Posterior cingulate gyrus (tissue), 11 donors: ENCODE results near the gene CCDC107.

ENCODE experiments used
- DNase-seq, 10 donors: peaks; one replicate each; pipeline versions ENCODE4 v3.0.0 to v3.0.0-alpha.2; 2020 to 2021; ENCODE audit warnings: mixed read lengths in 3 of 10
- intact Hi-C: fragments of 100-400 bp; cut with DNase I; formaldehyde crosslinking; loops from one replicate; pipeline ENCODE4 v1.15.1; 2023

The CCDC107 gene

GRCh38 chr9:35656831-35657545 is 1.1 kb upstream of the CCDC107 start:
- DNase-seq = peak in 2 of 10 donors; percentile 28 to 32
- intact Hi-C loops = loop anchor here (2.0 to 10.0 kb wide), 4 partner anchors 40 to 162 kb away; partner anchors contain the start of genes CREB3, RUSC2, SPAG8 and TLN1

GRCh38 chr9:35657546-35658136 is 451 bp upstream of the CCDC107 start, which contains the start of gene RMRP:
TSS of gene RMRP (minus strand) at chr9:35658019.
- intact Hi-C loops = loop anchor here (2.0 to 10.0 kb wide), 4 partner anchors 40 to 163 kb away; partner anchors contain the start of genes CREB3, RUSC2, SPAG8 and TLN1
- DNase-seq = peak; percentile 88 to 100 (median 98)

GRCh38 chr9:35658968-35659220 is 802 bp downstream of the CCDC107 start:
- peak in 3 of 10 donors; percentile 41 to 88 (median 83) for DNase-seq
- intact Hi-C loops = loop anchor here (5.0 to 10.0 kb wide), 3 partner anchors 38 to 164 kb away; partner anchors contain the start of genes RUSC2 and SPAG8

GRCh38 chr9:35659340-35659739 is 1.2 kb downstream of the CCDC107 start:
- intact Hi-C loops = loop anchor here (5.0 to 10.0 kb wide), 3 partner anchors 38 to 165 kb away; partner anchors contain the start of genes RUSC2 and SPAG8
- DNase-seq = no peak

GRCh38 chr9:35660966-35661415 is 2.9 kb downstream of the CCDC107 start:
- intact Hi-C loops = no loop called here
- peak in 1 of 10 donors; percentile 86 for DNase-seq

GRCh38 chr9:35661756-35662350 is 3.8 kb downstream of the CCDC107 start:
- intact Hi-C loops = no loop called here
- DNase-seq = peak in 1 of 10 donors; percentile 29

GRCh38 chr9:35662437-35662836 is 4.3 kb downstream of the CCDC107 start:
- DNase-seq = peak in 1 of 10 donors; percentile 77
- intact Hi-C loops = no loop called here

- intact Hi-C loops = no loop called here
- peak; percentile 55 to 95 (median 73) for DNase-seq
These were observed 6.7 kb downstream of the CCDC107 start, which contains the start of gene ARHGEF39 for GRCh38 chr9:35664531-35665470. TSS of gene ARHGEF39 (minus strand) at chr9:35665195. CDS start at chr9:35665169, 26 bp downstream.

- intact Hi-C loops = no loop called here
- no peak for DNase-seq
These were observed 7.4 kb downstream of the CCDC107 start for GRCh38 chr9:35665471-35665818.

GRCh38 chr9:35666045-35666444 is 8.0 kb downstream of the CCDC107 start:
- no peak for DNase-seq
- intact Hi-C loops = no loop called here

GRCh38 chr9:35666549-35666948 is 8.5 kb downstream of the CCDC107 start:
- intact Hi-C loops = no loop called here
- DNase-seq = peak in 1 of 10 donors; percentile 15

GRCh38 chr9:35667939-35668338 is 9.8 kb downstream of the CCDC107 start:
- peak in 1 of 10 donors; percentile 18 for DNase-seq
- intact Hi-C loops = no loop called here

GRCh38 chr9:35669331-35670145 is 11.4 kb downstream of the CCDC107 start:
- intact Hi-C loops = no loop called here
- peak in 2 of 10 donors; percentile 6 to 29 for DNase-seq

GRCh38 chr9:35673132-35674024 is 15.3 kb downstream of the CCDC107 start, which contains the start of gene CA9:
TSS of gene CA9 (plus strand) at chr9:35673928. CDS start at chr9:35673960, 32 bp downstream.
- DNase-seq = peak in 4 of 10 donors; percentile 45 to 88 (median 78)
- intact Hi-C loops = no loop called here

- intact Hi-C loops = no loop called here
- peak in 1 of 10 donors; percentile 45 for DNase-seq
These were observed 15.9 kb downstream of the CCDC107 start for GRCh38 chr9:35674025-35674361.

- intact Hi-C loops = no loop called here
- DNase-seq = peak in 3 of 10 donors; percentile 10 to 31 (median 14)
These were observed 17.1 kb downstream of the CCDC107 start for GRCh38 chr9:35675204-35675603.

GRCh38 chr9:35675732-35676392 is 17.8 kb downstream of the CCDC107 start:
- intact Hi-C loops = no loop called here
- peak in 7 of 10 donors; percentile 30 to 91 (median 42) for DNase-seq

GRCh38 chr9:35679091-35679490 is 21.0 kb downstream of the CCDC107 start:
- peak in 2 of 10 donors; percentile 3 to 57 for DNase-seq
- intact Hi-C loops = no loop called here
